ENCODE results near the gene SLAMF9. TPM values are rescaled to one million over a fixed set of nuclear protein-coding genes. Genes with fewer than 3 reads are reported as not detected.
A peak's percentile ranks its signal among the peaks of the same experiment; 100 is the strongest.

The SLAMF9 gene
- polyA plus RNA-seq, 1 donor (not counting 4 experiments of a cell fraction or from before 2014, with no cell fraction given): 0.31 TPM

GRCh38 chr1:159936273-159936904, 17.6 kb downstream of the SLAMF9 start:
- H3K9me3 ChIP-seq (ENCODE audit: control insufficient read depth, low read depth, low read length): no peaks in the 10 kb centered on the region
- no peak overlapping the region for H3K4me3 ChIP-seq (ENCODE audit: control insufficient read depth in 2 of 3, extremely low read depth in 1 of 3, insufficient read depth in 2 of 3, low read depth in 1 of 3, low read length in 3 of 3)
- TF ChIP-seq EZH2 (IDR thresholded peaks at IDR 0.05; ENCODE audit: low read length) (no peak), CTCF (optimal IDR thresholded peaks at IDR 0.05 in 1 of 3, IDR thresholded peaks at IDR 0.05 in 1 of 3, conservative IDR thresholded peaks at IDR 0.05 in 1 of 3; ENCODE audit: extremely low read depth in 1 of 3, insufficient read depth in 2 of 3, low read length in 3 of 3) (peak; percentile 96 to 99 (median 98))
- peaks cover 3 to 4% of the 10 kb centered on the region in 2 experiments for H3K36me3 ChIP-seq (ENCODE audit: control insufficient read depth in 2 of 2, extremely low read depth in 1 of 2, insufficient read depth in 2 of 2, low read length in 2 of 2)
- H3K79me2 ChIP-seq (ENCODE audit: control insufficient read depth, insufficient read depth, low read length): no peaks in the 10 kb centered on the region
- H3K27me3 ChIP-seq (ENCODE audit: control insufficient read depth, extremely low read depth, insufficient read depth, low read length): no peaks in the 10 kb centered on the region
- H3K9ac ChIP-seq (ENCODE audit: control insufficient read depth, extremely low read depth, insufficient read depth, low read length): no peak overlapping the region
- H3K9me1 ChIP-seq (ENCODE audit: control insufficient read depth, extremely low read depth, insufficient read depth, low read length): no peaks in the 10 kb centered on the region
- peaks cover 54% of the 10 kb centered on the region for H3K4me1 ChIP-seq (ENCODE audit: control insufficient read depth, extremely low read depth, insufficient read depth, low read length)
- no peaks in the 10 kb centered on the region for H4K20me1 ChIP-seq (ENCODE audit: control insufficient read depth, extremely low read depth, insufficient read depth, low read length)
- peak; percentile 87 for FAIRE-seq
- H3K27ac ChIP-seq (ENCODE audit: control insufficient read depth, insufficient read depth, low read length): no peak overlapping the region
- dilution Hi-C loops (cut with MboI; ENCODE audit: extremely low pct_ligation_motif_present, low sequenced_read_pairs): no loop called here
- no peak for DNase-seq (ENCODE audit: low read depth, low spot score)
- H3K4me2 ChIP-seq (ENCODE audit: control insufficient read depth, extremely low read depth, insufficient read depth, low read depth, low read length): no peak overlapping the region
- no peak overlapping the region for H2AFZ ChIP-seq (ENCODE audit: control insufficient read depth, low read length)

GRCh38 chr1:159935719-159936272, 18.2 kb downstream of the SLAMF9 start:
- Histone ChIP-seq H3K4me2 (ENCODE audit: control insufficient read depth, extremely low read depth, insufficient read depth, low read depth, low read length) (no peak overlapping the region), H3K4me3 (ENCODE audit: control insufficient read depth in 2 of 3, extremely low read depth in 1 of 3, insufficient read depth in 2 of 3, low read depth in 1 of 3, low read length in 3 of 3) (no peak overlapping the region), H3K36me3 (ENCODE audit: control insufficient read depth in 2 of 2, extremely low read depth in 1 of 2, insufficient read depth in 2 of 2, low read length in 2 of 2) (peaks cover 6% of the 10 kb centered on the region in 2 experiments), H3K27me3 (ENCODE audit: control insufficient read depth, extremely low read depth, insufficient read depth, low read length) (no peaks in the 10 kb centered on the region), H3K9me1 (ENCODE audit: control insufficient read depth, extremely low read depth, insufficient read depth, low read length) (no peaks in the 10 kb centered on the region), H4K20me1 (ENCODE audit: control insufficient read depth, extremely low read depth, insufficient read depth, low read length) (no peaks in the 10 kb centered on the region), H3K9ac (ENCODE audit: control insufficient read depth, extremely low read depth, insufficient read depth, low read length) (no peak overlapping the region), H3K27ac (ENCODE audit: control insufficient read depth, insufficient read depth, low read length) (no peak overlapping the region), H3K9me3 (ENCODE audit: control insufficient read depth, low read depth, low read length) (no peaks in the 10 kb centered on the region), H3K4me1 (ENCODE audit: control insufficient read depth, extremely low read depth, insufficient read depth, low read length) (peaks cover 53% of the 10 kb centered on the region), H3K79me2 (ENCODE audit: control insufficient read depth, insufficient read depth, low read length) (no peaks in the 10 kb centered on the region), H2AFZ (ENCODE audit: control insufficient read depth, low read length) (no peak overlapping the region)
- dilution Hi-C loops (cut with MboI; ENCODE audit: extremely low pct_ligation_motif_present, low sequenced_read_pairs): no loop called here
- TF ChIP-seq CTCF (optimal IDR thresholded peaks at IDR 0.05 in 1 of 3, IDR thresholded peaks at IDR 0.05 in 1 of 3, conservative IDR thresholded peaks at IDR 0.05 in 1 of 3; ENCODE audit: extremely low read depth in 1 of 3, insufficient read depth in 2 of 3, low read length in 3 of 3): no peak
- TF ChIP-seq EZH2 (IDR thresholded peaks at IDR 0.05; ENCODE audit: low read length): no peak
- FAIRE-seq (peak; percentile 36), DNase-seq (ENCODE audit: low read depth, low spot score) (no peak)
